Peyer's patch (tissue), 4 donors: Measurements from ENCODE around the gene PRDM8. TPM values are rescaled to one million over a fixed set of nuclear protein-coding genes. Genes with fewer than 3 reads are reported as not detected.

Experiments
- DNase-seq, 3 donors: peaks; one replicate each; pipeline ENCODE4 v3.0.0-alpha.2; 2017 to 2019
- H3K27ac ChIP-seq, 4 donors: fragments of 200-600 bp; sonication (generic); one replicate each; pipeline ENCODE4 v1.5.1; 2016 to 2019
- H3K27me3 ChIP-seq, 2 donors: fragments of 200-600 bp; sonication (generic); one replicate each; pipeline ENCODE4 v1.5.1; 2019
- H3K36me3 ChIP-seq, 3 donors: fragments of 200-600 bp; sonication (generic); one replicate each; pipeline ENCODE4 v1.5.1; 2016 to 2019
- H3K4me1 ChIP-seq, 4 donors: fragments of 200-600 bp; sonication (generic); one replicate each; pipeline ENCODE4 v1.5.1; 2016 to 2019
- H3K4me3 ChIP-seq, 4 donors: fragments of 200-600 bp; sonication (generic); 1 replicate in 3 of 4; 2 replicates in 1 of 4; pipeline ENCODE4 v1.5.1; 2016 to 2019; ENCODE audit warnings: mild to moderate bottlenecking in 1 of 4
- H3K9me3 ChIP-seq, 4 donors: fragments of 200-600 bp; sonication (generic); one replicate each; pipeline ENCODE4 v1.5.1; 2016 to 2019; ENCODE audit warnings: mild to moderate bottlenecking in 1 of 4
- CTCF ChIP-seq, 6 experiments: fragments of 450-650 bp in 4 of 6; fragments of 200-600 bp in 2 of 6; sonication (generic) in 1 of 6; IDR thresholded peaks; one replicate each; pipeline ENCODE4 v1.5.1; 2017 to 2019; ENCODE audit warnings: antibody characterized with exemption in 6 of 6, mild to moderate bottlenecking in 3 of 6, moderate library complexity in 1 of 6
- POLR2A ChIP-seq, 2 donors: fragments of 450-650 bp; IDR thresholded peaks; one replicate each; pipeline ENCODE4 v1.5.1; 2017; ENCODE audit warnings: antibody characterized with exemption in 2 of 2, mild to moderate bottlenecking in 2 of 2, moderate library complexity in 2 of 2
- total RNA-seq, 4 donors: library from RNA; depleted of rRNA; stranded (reverse); fragments of >200 nt; gene quantifications; one replicate each; pipeline ENCODE4 v1.1.0, GENCODE V29; 2016

The PRDM8 gene
- total RNA-seq, 4 donors from 2014 or later = 0.35 to 5.8 (median 3.3) TPM

GRCh38 chr4:80216100-80216761 is 18.9 kb downstream of the PRDM8 start:
- Histone ChIP-seq H3K4me3 (no peak overlapping the region), H3K9me3 (no peaks in the 10 kb centered on the region), H3K27ac (no peak overlapping the region), H3K4me1 (no peaks in the 10 kb centered on the region), H3K36me3 (no peaks in the 10 kb centered on the region), H3K27me3 (no peaks in the 10 kb centered on the region)
- TF ChIP-seq POLR2A (IDR thresholded peaks at IDR 0.05) (no peak), CTCF (IDR thresholded peaks at IDR 0.05) (no peak)
- DNase-seq = no peak

GRCh38 chr4:80219301-80220025 is 22.2 kb downstream of the PRDM8 start:
- no peaks in the 10 kb centered on the region for H3K4me1 ChIP-seq
- H3K9me3 ChIP-seq = no peaks in the 10 kb centered on the region
- DNase-seq = no peak
- H3K36me3 ChIP-seq = no peaks in the 10 kb centered on the region
- H3K27me3 ChIP-seq = no peaks in the 10 kb centered on the region
- no peak overlapping the region for H3K27ac ChIP-seq
- H3K4me3 ChIP-seq = no peak overlapping the region
- TF ChIP-seq POLR2A (IDR thresholded peaks at IDR 0.05) = no peak
- TF ChIP-seq CTCF (IDR thresholded peaks at IDR 0.05) = no peak

- H3K36me3 ChIP-seq = no peaks in the 10 kb centered on the region
- no peak for DNase-seq
- H3K9me3 ChIP-seq = no peaks in the 10 kb centered on the region
- no peak overlapping the region for H3K27ac ChIP-seq
- H3K4me1 ChIP-seq = no peaks in the 10 kb centered on the region
- H3K4me3 ChIP-seq = no peak overlapping the region
- no peak for TF ChIP-seq POLR2A (IDR thresholded peaks at IDR 0.05)
- no peak for TF ChIP-seq CTCF (IDR thresholded peaks at IDR 0.05)
- H3K27me3 ChIP-seq = no peaks in the 10 kb centered on the region
These were observed 23.4 kb downstream of the PRDM8 start for GRCh38 chr4:80220711-80221110.

- no peak for TF ChIP-seq POLR2A (IDR thresholded peaks at IDR 0.05)
- TF ChIP-seq CTCF (IDR thresholded peaks at IDR 0.05) = peak in 1 of 6 experiments; percentile 10
- H3K9me3 ChIP-seq = no peaks in the 10 kb centered on the region
- H3K27ac ChIP-seq = no peak overlapping the region
These were observed 23.9 kb downstream of the PRDM8 start for GRCh38 chr4:80221161-80221560.

GRCh38 chr4:80225595-80225994 is 28.3 kb downstream of the PRDM8 start:
- TF ChIP-seq CTCF (IDR thresholded peaks at IDR 0.05) (no peak), POLR2A (IDR thresholded peaks at IDR 0.05) (no peak)
- H3K27ac ChIP-seq = no peak overlapping the region
- DNase-seq = no peak
- H3K9me3 ChIP-seq = no peaks in the 10 kb centered on the region
- no peaks in the 10 kb centered on the region for H3K4me1 ChIP-seq
- no peaks in the 10 kb centered on the region for H3K36me3 ChIP-seq
- H3K4me3 ChIP-seq = no peak overlapping the region
- no peaks in the 10 kb centered on the region for H3K27me3 ChIP-seq

More at GRCh38 chr4:80221161-80221560, 23.9 kb downstream of the PRDM8 start:
- Histone ChIP-seq H3K36me3 (no peaks in the 10 kb centered on the region), H3K4me3 (no peak overlapping the region), H3K27me3 (no peaks in the 10 kb centered on the region), H3K4me1 (no peaks in the 10 kb centered on the region)
- no peak for DNase-seq
